Neutrophil (primary cell): ENCODE results near the gene PRKCH.

Experiments used
- H3K27ac ChIP-seq: fragments of 200-600 bp; sonication (generic); 2 replicates; pipeline ENCODE4 v1.5.1; 2016; ENCODE audit warnings: mild to moderate bottlenecking, moderate library complexity
- H3K27me3 ChIP-seq: fragments of 200-600 bp; sonication (generic); 2 replicates; pipeline ENCODE4 v1.6.0; 2016; ENCODE audit warnings: mild to moderate bottlenecking
- H3K36me3 ChIP-seq: fragments of 200-600 bp; sonication (generic); 2 replicates; pipeline ENCODE4 v1.5.1; 2017
- H3K4me1 ChIP-seq, 2 experiments: fragments of 200-600 bp in 1 of 2; sonication (generic) in 1 of 2; 1 replicate in 1 of 2; 2 replicates in 1 of 2; pipeline versions ENCODE4 v1.5.1 to v1.6.1; 2013 to 2016; ENCODE audit warnings: low read depth in 1 of 2, low read length in 1 of 2, mild to moderate bottlenecking in 1 of 2, moderate library complexity in 1 of 2; ENCODE audit not compliant: control insufficient read depth in 1 of 2, insufficient read depth in 1 of 2
- H3K4me3 ChIP-seq, 2 experiments: fragments of 200-600 bp in 1 of 2; sonication (generic) in 1 of 2; 1 replicate in 1 of 2; 2 replicates in 1 of 2; pipeline ENCODE4 v1.5.1; 2013 to 2016; ENCODE audit warnings: low read depth in 1 of 2, low read length in 1 of 2, mild to moderate bottlenecking in 1 of 2, moderate library complexity in 1 of 2
- H3K9me3 ChIP-seq: fragments of 200-600 bp; sonication (generic); 2 replicates; pipeline ENCODE4 v1.5.1; 2016
- TF ChIP-seq, protein P1 (sequence below): fragments of 200-600 bp; sonication (generic); IDR thresholded peaks from 2 replicates; pipeline ENCODE4 v1.5.1; 2016; ENCODE audit warnings: antibody characterized with exemption

PRKCH gene

DNA sequence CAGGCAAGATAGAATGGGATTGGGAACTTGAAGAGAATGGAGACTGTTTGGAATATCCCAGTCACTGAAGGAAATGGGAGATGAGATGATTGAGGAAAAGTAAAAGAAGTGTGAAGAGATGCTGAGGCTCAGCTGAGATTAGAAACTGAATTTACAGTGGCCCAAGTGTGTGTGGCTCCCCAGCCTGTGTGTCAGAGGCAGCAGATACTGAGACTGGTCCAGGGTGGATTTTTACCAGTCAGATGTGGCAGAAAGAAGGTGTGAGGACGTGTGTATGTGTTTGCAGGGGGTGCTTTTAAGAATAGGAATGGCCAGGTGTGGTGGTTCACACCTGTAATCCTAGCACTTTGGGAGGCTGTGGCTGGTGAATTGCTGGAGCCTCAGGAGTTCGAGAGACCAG, 42.9 kb downstream of the PRKCH start:
- no peaks in the 10 kb centered on the region for H3K9me3 ChIP-seq
- no peak overlapping the region for H3K27ac ChIP-seq
- TF ChIP-seq, protein P1, sequence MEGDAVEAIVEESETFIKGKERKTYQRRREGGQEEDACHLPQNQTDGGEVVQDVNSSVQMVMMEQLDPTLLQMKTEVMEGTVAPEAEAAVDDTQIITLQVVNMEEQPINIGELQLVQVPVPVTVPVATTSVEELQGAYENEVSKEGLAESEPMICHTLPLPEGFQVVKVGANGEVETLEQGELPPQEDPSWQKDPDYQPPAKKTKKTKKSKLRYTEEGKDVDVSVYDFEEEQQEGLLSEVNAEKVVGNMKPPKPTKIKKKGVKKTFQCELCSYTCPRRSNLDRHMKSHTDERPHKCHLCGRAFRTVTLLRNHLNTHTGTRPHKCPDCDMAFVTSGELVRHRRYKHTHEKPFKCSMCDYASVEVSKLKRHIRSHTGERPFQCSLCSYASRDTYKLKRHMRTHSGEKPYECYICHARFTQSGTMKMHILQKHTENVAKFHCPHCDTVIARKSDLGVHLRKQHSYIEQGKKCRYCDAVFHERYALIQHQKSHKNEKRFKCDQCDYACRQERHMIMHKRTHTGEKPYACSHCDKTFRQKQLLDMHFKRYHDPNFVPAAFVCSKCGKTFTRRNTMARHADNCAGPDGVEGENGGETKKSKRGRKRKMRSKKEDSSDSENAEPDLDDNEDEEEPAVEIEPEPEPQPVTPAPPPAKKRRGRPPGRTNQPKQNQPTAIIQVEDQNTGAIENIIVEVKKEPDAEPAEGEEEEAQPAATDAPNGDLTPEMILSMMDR: no peak
- no peak overlapping the region for H3K4me3 ChIP-seq
- no peaks in the 10 kb centered on the region for H3K4me1 ChIP-seq
- no peaks in the 10 kb centered on the region for H3K36me3 ChIP-seq
- no peaks in the 10 kb centered on the region for H3K27me3 ChIP-seq

DNA sequence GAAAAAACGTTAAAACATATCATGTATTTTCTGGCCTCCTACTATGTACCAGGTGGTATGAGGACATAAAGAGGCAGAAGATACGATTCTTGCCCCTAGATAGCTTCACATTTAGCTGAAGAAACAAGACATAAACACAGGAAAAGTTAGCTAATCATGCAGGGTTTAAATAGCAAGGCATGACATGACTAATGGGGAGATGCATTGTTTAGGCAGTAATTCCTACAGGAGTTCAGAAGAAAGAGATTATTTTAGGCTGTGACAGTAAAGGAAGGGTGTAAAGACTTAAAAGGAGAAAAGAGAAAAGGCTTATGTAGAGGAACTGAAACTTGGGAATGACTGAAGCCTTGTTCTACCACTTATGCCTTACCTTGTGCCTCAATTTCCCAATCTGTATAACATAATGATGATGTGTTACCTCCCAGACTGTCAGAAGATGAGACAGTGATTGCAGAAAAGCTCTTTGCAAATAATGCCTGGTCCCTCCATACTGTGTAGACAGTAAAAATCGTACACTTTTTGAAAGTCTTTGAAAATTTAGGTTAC, 44.4 kb downstream of the PRKCH start:
- Histone ChIP-seq H3K27ac (no peak overlapping the region), H3K36me3 (no peaks in the 10 kb centered on the region), H3K9me3 (no peaks in the 10 kb centered on the region), H3K4me3 (no peak overlapping the region), H3K27me3 (no peaks in the 10 kb centered on the region), H3K4me1 (no peaks in the 10 kb centered on the region)
- TF ChIP-seq, protein P1: no peak

DNA sequence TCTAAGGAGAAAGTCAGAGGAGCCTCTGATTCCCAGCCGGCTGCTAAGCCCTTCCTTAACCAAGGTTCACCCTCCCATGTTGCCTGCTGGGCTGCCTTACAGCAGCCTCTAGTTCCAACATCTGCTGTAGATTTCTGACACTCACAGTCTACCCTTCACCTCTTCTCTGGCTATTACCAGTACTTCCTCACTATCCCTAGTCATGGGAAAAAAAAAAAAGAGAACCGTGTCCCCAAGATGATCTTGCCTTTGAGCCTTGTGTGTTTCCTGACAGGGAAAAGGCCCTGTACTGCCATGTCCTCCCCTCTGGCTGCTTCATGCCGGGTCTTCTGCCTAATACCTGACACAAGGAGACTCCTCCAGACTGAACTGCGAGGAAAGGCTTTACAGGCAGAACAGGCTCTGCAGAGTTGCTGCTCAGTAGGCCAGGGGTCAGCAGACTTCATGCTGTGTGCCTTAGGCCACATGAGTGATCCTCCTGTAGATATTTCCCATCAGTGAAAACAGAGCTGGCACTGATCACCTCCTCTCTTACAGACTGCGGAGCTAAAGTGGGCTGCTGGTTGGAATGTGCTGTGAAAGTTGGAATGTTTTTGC, 46.8 kb downstream of the PRKCH start:
- no peaks in the 10 kb centered on the region for H3K36me3 ChIP-seq
- TF ChIP-seq, protein P1: no peak
- no peaks in the 10 kb centered on the region for H3K27me3 ChIP-seq
- H3K4me1 ChIP-seq: no peaks in the 10 kb centered on the region
- no peaks in the 10 kb centered on the region for H3K9me3 ChIP-seq
- no peak overlapping the region for H3K27ac ChIP-seq
- H3K4me3 ChIP-seq: no peak overlapping the region

DNA sequence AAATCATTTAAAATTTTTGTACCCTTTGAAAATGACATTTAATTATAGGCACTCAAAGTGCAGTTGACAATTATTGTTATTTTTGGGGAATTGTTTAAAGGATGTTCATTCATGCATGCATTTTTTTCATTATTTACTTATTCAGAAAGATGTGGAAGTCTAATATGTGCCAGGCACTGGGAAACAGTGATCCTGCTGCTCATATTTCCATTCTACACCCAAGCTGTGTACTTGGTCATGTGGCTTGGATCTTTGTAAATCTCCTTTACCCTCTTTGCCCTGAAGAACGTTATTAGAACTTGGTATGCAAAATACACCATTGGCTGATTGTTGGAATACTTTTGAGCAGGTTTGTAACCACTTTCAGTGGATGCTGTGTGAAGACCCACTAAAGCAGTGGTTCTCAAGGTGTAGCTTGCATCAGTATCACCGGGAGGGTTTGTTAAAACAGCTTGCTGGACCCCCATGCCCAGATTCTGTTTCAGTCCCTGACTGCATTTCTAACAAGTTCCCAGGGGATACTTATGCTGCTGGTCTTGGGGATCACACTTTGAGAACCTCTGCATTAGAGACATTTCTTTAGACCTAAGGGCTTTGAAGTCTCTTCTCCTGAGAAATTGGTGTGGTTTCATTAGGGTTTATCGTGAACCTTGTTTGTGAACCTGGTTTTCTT, 47.5 kb downstream of the PRKCH start:
- Histone ChIP-seq H3K9me3 (peaks cover 2% of the 10 kb centered on the region), H3K27me3 (no peaks in the 10 kb centered on the region), H3K27ac (no peak overlapping the region), H3K36me3 (no peaks in the 10 kb centered on the region), H3K4me1 (no peaks in the 10 kb centered on the region), H3K4me3 (no peak overlapping the region)
- TF ChIP-seq, protein P1: no peak

DNA sequence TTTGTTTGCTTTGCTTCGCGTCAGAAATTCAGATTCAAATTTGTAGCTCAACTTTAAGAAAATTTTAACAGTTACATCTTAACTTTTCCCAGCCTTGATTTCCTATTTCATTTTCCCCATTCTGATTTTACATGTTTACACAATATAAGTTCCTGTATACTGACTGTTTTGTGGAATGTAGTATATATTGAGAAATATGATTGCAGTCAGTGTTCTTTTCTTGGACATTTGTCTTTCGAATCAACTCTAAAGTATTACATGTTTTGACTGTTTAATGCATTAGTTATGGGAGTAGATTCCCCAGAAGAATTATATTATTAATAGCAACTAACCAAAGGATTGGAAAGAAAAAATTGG, 48.1 kb downstream of the PRKCH start:
- H3K36me3 ChIP-seq: no peaks in the 10 kb centered on the region
- H3K4me3 ChIP-seq: no peak overlapping the region
- TF ChIP-seq, protein P1: no peak
- H3K4me1 ChIP-seq: no peaks in the 10 kb centered on the region
- H3K27me3 ChIP-seq: no peaks in the 10 kb centered on the region
- no peak overlapping the region for H3K27ac ChIP-seq
- peaks cover 8% of the 10 kb centered on the region for H3K9me3 ChIP-seq
